DLD1 (cell line): ENCODE data around the gene CDH26.
"Not testable (repeated sequence)": the region's sequence is repeated elsewhere in the genome, so short reads cannot be mapped to it uniquely, and the experiment has no call there.

Source experiments
- in situ Hi-C: cut with HindIII; loops from 2 replicates; pipeline ENCODE4 v1.10.0; 2017; ENCODE audit warnings: low sequenced_read_pairs

Gene CDH26

DNA sequence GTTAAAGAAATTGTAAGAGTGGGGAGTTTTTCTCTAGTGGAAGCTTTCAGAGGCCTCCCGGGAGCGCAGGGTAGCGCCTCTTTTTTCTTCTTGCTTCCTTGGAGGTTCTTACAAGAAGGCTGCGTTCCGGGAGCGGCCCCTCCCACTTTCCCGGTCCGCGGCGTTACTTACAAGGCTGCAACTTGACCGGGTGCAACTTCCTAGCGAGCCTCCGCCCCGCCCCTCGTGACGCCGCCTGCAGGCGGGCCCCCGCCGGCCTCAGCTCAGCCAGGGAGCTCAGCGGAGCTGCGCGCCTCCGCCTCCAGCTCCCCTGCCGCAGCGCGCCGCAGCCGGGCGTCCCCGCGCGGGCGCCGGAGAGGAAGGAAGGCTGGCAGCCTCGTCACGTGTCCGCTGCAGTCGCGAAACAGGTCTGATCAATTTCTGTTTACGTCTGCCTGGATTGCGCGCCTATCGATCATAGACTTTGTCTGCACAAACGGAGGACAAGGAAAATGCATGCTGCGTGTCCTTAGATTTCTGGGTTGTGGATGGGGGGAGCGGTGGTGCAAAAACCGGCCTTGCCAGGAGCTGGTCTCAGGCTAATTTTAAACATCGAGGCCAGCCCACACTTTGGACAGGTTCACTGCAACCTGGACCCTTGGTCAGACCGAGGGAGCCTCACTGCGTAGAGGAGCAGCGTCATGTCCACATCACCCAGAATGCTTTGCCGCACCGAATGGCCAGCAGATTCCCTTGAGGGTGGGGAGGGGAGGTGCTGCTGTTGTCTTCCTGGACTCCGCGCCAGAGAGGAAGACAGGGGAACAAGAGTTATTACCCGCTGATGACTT lies 17.9 kb upstream of the CDH26 start, which contains the start of the genes FAM217B and PPP1R3D:
Gene FAM217B (plus strand): TSS at position 261 of the 827 bp plus-strand sequence. CDS start 3,555 bp downstream, outside the sequence.
Gene PPP1R3D (minus strand): TSS at position 177 of the 827 bp plus-strand sequence. CDS start 374 bp downstream, outside the sequence.
- in situ Hi-C loops, result no loop called here

DNA sequence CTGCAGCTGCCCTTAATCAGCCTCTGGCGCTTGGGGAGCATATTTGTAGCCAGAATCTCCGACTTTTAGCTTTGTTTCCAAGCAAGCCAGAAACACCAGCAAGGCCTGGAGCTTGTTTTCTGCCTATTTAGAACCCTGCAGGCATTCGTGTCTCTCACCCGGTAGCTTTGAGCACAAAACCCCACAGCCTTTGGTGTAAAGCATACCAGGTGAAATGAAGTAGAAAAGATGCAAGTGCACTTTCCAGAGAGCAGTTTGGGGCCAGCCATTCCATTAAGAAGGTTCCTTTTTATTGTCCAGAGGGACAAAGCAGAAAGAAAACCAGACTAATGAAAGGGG lies 17.3 kb upstream of the CDH26 start:
- in situ Hi-C loops, result no loop called here

DNA sequence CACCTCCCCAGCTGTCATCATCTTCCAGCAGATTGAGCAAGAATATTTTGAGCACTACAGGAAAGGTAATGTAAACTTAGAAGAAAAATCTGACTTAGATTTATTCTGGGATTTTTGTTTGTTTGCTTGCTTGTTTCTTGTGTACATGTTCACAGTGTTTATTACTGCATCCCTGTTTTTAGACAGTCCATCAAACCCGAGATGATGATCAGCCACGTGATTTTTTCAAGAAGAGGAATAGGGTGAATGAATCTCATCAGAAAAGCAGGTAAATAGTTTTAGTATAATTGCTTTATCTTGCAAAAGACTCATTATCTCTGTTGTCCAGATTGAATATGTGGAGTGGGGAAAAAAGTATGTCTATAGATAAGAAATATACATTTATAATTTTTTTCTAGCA lies 16.0 kb upstream of the CDH26 start:
- in situ Hi-C loops, result no loop called here

DNA sequence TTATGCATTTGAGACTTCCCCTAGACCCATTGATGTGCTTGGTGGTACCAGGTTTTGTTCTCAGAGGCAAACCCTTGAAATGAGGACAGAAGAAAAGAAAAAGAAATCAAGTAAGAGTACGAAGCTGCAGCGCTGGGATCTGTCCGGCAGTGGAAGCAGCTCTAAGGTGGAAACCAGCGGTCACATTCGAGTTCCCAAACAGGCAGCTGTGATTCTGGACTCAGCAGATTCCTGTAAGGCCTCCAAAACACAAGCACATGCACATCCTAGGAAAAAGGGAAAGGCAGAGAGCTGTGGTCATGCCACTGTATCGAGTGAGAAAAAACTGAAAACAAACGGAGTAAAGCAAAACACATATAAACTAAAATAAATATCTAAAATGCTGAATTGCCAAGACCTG lies 13.5 kb upstream of the CDH26 start:
- in situ Hi-C loops, result no loop called here

DNA sequence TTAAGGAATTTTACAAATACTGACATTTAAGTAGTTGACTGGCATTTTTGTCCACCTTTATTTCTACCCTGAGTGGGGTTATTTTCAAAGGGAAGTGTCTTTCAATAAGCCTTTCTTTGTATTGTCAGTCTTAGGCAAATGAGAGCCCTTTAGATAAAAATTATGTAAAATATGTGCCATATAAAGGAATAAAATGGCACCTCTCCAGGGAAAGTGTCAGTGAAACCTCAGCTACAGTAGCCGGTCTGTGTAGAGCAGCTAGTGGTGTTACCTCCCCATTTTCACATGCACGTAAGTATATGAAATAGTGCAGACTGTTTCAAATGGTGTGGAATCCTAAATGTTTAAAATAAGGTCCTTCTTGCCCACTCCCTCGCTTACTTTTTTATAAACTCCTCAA lies 13.0 kb upstream of the CDH26 start:
- in situ Hi-C loops, result no loop called here

DNA sequence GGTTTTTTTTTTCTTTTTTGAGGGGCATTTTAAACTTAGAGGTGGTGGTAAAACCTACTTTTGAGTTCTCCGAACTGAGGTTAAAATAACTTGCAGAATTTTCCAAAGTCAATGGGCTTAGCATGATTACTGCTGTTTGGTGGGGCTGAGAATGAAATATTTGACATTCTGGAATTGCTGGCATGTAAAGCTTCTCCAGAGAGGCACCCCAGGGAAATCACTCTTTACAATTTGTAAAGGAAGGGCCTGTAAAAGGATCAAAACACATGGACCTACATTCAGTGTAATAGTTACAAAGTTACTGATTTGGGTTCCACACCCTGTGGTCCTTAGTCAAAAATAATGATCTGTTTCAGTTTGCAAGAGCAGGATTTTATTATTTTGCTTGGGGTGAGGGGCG lies 12.5 kb upstream of the CDH26 start:
- in situ Hi-C loops, result no loop called here

DNA sequence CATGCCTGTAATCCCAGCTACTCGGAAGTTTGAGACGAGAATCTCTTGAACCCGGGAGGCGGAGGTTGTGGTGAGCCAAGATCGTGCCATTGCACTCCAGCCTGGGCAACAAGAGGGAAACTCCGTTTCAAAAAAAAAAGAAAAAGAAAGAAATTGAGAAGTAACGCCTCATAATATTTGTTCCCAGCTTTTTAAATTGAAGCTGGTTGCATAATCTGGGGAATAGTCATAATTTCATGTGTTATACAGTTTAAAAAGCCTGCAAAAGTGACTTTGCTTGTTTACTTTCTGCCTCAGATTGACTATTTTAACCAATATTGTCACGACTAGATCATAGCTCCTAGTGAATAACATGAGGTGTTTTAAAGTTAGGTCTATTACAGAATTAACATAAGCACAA lies 10.8 kb upstream of the CDH26 start:
- in situ Hi-C loops, result no loop called here

DNA sequence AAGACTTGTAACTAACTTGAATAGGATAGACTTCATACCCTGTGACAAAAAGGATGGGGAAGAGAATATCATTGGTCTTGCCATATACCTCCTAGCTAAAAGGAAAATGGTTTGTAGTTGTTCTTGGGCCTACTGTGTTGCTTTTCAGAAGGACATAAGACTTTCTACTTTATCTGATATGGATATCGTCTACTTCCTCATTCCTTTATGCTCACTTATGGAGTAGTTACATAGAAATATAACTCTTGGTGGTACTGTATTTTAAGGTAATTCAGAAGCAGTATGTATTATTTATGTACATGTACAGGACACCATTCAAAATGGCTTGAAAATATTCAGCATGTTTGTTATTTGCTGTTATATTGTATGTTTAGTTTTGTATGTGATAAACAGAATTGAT lies 10.0 kb upstream of the CDH26 start:
- in situ Hi-C loops, result no loop called here

DNA sequence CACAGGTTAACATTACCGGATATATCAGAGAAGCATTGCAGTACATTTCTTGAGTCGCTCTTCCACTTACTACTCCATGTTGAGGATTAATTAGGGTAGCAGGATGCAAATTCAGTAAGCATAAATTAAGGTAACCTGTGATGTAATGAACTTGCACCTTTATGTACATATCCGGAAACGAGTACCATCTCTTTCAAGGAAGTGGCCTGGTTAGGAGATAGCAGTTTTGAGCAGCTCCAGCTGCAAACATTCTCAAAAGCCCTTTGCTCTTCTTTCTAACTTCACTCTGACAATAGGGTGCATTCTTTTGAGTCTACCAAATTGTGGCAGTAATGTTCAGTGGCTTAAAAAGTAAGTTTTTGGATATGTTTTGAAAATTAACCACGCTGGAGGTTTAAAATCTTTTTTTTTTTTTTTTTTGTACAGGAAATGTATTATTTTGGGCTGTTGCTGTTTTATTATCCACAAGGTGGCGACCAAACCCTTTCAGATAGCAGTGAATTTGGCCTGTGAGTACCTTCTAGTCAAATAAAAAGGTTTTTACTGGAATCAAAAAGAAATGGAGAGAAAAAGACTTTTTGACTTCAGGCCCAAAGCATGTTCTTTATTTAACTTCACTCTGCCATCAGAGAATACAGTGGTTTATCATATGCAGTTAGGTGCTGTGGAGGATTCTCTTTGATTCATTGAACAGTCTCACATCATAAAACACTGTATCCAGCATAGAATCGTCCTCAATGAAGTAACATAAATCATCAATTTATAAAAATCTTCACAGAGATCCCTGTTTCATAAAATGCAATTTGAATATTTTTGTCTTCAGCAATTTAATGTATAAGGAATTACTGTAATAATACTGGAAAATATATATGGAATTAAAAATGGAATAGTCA lies 9.1 kb upstream of the CDH26 start:
- in situ Hi-C loops, result no loop called here

DNA sequence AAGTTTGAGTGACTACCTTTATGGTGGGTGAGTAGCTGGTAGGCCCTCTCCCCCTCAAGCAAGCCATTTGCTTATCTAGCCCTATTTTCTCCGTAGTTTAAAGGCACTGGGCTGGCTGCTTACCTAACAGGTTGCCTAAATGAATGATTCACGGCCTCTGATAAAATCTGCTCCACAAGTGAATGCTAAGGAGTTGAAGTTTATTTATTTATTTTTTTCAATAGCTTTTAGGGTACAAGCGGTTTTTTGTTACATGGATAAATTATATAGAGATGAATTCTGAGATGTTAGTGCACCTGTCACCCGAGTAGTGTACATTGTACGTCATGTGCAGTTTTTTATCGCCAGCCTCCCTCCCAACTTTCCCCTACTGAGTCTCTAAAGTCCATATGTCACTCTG lies 8.3 kb upstream of the CDH26 start:
- in situ Hi-C loops, result no loop called here

DNA sequence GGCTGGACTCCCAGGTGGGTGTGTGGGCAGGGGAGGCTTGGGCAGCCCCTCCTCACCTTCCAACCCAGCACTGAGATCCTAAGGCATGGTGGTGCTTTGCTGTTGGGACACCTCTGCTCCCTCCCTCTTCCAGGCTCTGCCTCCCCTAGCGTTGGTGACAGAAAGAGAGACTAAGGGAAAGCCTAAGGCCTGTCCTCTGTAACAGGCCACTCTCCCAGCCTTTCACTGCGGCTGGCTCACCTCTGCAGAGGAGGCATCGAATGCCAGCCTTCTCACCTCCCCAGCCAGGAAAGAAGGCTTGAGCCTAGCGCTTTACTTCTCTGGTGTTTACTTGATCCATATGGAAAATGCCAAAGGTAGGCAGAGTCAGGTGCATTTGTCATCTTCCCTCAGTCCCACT lies 3.5 kb upstream of the CDH26 start:
- in situ Hi-C loops, result no loop called here

DNA sequence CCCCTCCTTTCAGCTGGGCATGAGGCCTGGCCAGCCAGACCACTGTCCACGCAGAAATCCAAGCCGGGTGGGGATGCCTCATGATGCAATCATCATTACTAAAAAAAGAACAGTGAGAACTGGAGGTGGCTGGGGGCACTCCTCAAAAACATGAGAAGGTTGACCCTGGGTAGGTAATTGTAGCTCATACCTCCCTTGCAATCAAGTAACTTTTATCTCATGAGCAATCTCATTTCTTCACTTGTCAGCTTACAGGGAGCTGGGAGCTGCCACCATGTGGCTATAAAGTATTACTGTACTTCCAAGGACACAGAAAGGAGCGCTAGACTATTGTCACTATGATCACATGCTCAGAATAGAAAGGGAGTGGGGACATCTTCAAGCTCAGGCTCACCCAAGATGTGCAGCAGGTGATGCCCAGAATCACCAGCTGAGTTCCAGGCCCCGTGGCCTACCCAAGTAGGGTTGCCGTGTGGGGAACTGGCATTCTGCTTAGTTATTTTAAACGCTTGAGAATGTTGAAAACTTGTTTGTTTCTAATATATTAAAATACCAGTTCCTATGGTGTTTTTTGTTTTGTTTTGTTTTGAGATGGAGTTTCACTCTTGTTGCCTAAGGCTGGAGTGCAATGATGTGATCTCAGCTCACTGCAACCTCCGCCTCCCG lies 3.0 kb upstream of the CDH26 start:
- in situ Hi-C loops, result no loop called here

DNA sequence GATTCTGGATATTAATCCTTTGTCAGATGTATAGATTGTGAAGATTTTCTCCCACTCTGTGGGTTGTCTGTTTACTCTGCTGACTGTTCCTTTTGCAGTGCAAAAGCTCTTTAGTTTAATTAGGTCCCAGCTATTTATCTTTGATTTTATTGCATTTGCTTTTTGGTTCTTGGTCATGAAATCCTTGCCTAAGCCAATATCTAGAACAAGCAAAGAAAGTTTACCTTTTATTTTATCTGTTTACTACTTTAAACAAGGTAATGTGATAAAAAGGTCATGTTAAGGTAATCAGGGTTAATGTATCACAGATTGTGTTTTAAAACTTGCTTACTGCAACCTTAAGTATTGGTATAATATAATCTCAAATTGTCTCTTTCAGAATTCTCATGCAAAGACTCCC lies 655 bp upstream of the CDH26 start:
- in situ Hi-C loops, result not testable (repeated sequence)

DNA sequence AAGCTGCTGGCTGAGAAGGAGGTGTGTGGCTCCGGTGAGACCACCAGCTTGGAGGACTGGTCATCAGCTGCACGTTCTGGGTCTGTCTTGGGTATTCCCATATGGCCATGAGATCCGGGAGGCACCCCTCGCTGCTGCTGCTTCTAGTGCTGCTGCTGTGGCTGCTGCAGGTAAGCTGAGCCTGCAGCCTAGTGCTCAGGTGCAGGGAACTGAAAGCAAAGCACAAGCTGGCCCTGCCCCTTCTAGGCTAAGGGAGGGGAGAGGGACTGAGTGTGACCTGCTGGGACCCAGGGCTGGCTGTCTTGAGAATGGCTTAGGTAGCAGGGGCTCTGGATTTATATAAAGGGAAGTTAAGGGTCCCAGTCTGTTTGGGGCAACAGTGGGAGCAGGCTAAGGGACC lies 403 bp downstream of the CDH26 start:
- in situ Hi-C loops, result no loop called here

DNA sequence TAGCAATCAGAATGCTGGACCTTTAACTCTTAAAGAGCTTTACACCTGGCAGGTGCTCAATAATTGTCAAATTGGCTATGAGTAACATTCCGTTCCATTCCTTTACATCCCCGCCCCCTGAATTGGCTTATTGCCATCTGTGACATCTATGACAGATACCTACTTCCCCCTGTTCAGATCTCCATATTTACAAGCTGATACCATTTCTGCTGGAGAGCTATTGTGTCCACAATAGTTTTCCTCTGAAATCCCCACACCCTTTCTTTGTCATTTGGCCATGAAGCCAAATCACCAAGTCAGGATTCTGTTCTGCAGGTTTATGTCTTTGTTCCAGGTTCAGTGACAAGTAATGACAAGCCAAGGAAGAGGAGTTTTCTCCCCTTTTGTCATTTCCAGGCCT lies 3.2 kb downstream of the CDH26 start:
- in situ Hi-C loops, result no loop called here

DNA sequence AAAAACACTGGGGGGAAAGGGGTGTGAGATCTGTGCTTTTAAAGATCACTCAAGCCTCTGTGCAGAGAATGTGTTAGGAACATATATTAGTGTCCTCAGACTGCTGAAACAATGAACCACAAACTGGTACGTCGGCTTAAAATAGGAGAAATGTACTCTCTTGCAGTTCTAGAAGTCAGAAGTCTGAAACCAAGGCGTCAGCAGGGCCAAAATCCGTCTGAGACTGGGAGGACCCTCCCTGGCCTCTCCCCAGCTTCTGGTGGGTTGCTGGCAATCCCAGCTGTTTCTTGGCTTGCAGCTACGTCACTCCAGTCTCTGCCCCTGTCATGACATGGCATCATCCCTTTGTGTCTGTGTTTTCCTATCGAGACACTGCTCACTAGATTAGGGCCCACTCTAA lies 3.9 kb downstream of the CDH26 start:
- in situ Hi-C loops, result no loop called here

DNA sequence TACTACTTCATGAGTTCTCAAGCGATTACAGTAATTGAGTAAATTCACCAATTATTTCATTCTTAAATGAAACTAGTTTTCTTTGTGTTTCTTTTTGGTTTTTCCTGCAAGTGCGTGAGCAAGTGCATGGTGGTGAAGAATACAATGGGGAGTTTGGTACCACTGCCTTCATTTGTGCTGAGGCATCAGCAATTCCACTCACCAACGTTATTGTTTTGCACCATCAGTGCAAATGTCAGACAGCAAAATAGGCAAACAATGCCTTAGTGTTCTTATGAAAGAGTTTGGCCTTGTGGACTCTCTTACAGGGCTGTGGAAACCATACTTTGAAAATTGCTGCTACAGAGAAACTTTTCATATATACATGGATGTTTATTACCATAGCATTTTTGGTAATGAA lies 8.2 kb downstream of the CDH26 start:
- in situ Hi-C loops, result no loop called here

DNA sequence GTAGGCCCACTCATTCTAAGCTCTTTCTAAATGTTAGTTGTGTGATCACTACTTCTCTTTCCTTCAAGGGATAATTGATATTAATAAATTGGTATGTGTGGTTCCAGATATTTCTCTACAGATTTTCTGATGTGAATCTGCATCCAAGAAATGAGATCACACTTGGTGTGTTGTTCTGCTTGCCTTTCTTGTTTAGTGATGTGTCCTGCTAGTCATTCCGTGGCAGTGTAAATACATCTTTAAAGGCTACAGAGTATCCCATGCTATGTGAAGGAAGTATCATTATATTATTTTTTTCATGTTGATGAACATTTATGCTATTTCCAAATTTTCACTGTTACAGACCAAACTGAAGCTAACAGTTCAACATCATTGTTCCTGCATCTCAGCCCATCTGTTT lies 13.2 kb downstream of the CDH26 start:
- in situ Hi-C loops, result no loop called here

DNA sequence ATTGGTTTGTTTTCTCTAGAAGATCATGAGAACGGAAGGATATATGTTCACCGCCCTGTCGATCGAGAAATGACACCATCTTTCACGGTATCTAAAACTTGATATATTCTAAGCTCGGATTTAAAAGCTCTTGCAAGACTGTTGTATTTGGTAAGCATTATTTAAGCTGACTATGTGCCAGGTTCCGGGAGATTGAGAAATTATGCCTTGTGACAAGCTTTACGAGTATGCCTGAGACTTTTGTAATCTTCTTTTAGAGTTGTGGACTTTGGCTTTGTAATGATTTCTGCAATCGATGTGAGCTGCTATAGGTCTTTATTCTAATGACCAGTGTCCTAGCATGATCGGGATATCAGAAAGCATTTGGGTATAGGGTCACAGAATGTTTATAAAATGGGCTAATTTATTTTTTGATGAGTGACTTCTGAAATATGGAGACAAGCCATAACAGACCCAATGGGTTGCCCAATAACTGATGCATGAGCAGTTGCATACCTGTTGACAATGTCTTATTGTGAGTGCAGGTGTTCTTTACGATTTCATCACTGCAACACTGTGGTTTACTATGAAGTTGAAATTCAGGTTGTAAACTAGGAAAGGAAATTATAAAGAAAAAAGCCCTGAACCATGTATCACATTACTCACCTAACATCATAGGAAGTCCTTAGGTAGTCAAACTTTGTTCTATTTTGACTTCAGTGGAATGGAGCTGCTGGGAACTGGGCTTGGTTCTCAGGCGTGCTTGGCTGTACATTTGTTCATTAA lies 14.0 kb downstream of the CDH26 start:
- in situ Hi-C loops, result no loop called here

DNA sequence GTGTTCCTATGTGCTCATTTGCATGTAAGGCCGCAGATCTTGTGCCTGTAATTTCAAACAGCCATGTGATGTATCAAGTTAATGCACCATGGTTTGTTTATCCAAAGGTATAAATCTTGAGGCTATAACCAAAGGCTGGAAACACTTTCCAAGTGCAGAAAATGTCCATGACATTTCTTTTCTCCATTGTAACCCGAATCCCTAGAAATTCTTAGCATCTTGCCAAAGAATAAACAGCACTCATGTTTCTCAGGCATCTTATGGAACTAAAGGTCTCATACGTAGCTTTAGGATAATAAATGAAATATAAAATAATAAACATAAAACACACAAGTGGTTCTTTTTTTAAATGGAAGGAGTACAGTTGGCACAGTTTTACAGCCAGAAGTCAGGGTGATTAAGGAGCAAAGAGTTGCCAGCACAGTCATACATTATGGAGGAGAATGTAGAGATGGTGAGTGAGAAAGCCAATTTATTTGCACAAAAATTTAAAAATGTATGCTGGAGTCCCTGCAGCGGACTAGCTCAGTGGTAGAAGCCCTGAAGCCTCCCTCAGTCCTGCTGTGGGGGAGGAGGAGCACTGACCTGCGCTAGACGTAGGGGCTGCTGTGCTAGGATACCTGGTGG lies 18.0 kb downstream of the CDH26 start:
- in situ Hi-C loops, result no loop called here
